ENCODE results near the gene PSMD11. TPM values are rescaled to one million over a fixed set of nuclear protein-coding genes. Genes with fewer than 3 reads are reported as not detected.

The PSMD11 gene
- total RNA-seq, 1 experiment from 2014 or later = 212 TPM

GRCh38 chr17:32492648-32493289 lies 48.5 kb downstream of the PSMD11 start:
- H3K9me3 ChIP-seq (ENCODE audit: control insufficient read depth, insufficient read depth, low read depth, low read length) = no peaks in the 10 kb centered on the region
- POLR2A ChIA-PET = no interaction called here
- no peak for DNase-seq (ENCODE audit: low read depth, low spot score)
- no peak overlapping the region for H3K27ac ChIP-seq (ENCODE audit: low read length)
- peaks cover 9% of the 10 kb centered on the region; the same call in 1 of the 2 replicates for H3K4me1 ChIP-seq (ENCODE audit: control insufficient read depth, insufficient read depth, low read length)
- intact Hi-C loops (cut with micrococcal nuclease; ENCODE audit: unreplicated experiment) (loop anchor here (10.0 kb wide), 1 partner anchor 112 kb away; no protein-coding TSS in a partner anchor), in situ Hi-C loops (cut with HindIII; ENCODE audit: low pct_unique_long_range_greater_than_20kb, low sequenced_read_pairs) (no loop called here)
- TF ChIP-seq REST (IDR thresholded peaks at IDR 0.05; ENCODE audit: insufficient read depth in 1 of 2, low read depth in 2 of 2, low read length in 1 of 2) = no peak
- TF ChIP-seq SIN3A (IDR thresholded peaks at IDR 0.05; ENCODE audit: borderline replicate concordance, insufficient read depth, low read depth, low read length) = no peak
- no peak for TF ChIP-seq TCF7L2 (IDR thresholded peaks at IDR 0.05; ENCODE audit: low read depth, low read length)
- no peak overlapping the region for H3K4me3 ChIP-seq (ENCODE audit: low read depth in 2 of 2, low read length in 2 of 2)
- no peak for ATAC-seq
- CTCF ChIA-PET = no interaction called here
- H3K27me3 ChIP-seq (ENCODE audit: control insufficient read depth, insufficient read depth, low read length) = no peaks in the 10 kb centered on the region
- BruUV-seq (replicated peaks) = no TSS peak
- H3K36me3 ChIP-seq (ENCODE audit: control insufficient read depth, insufficient read depth, low read length) = no peaks in the 10 kb centered on the region

- no TSS peak for BruUV-seq (replicated peaks)
- DNase-seq (ENCODE audit: low read depth, low spot score) (no peak), ATAC-seq (no peak)
- Histone ChIP-seq H3K27me3 (ENCODE audit: control insufficient read depth, insufficient read depth, low read length) (no peaks in the 10 kb centered on the region), H3K4me3 (ENCODE audit: low read depth in 2 of 2, low read length in 2 of 2) (no peak overlapping the region), H3K36me3 (ENCODE audit: control insufficient read depth, insufficient read depth, low read length) (no peaks in the 10 kb centered on the region), H3K27ac (ENCODE audit: low read length) (no peak overlapping the region), H3K4me1 (ENCODE audit: control insufficient read depth, insufficient read depth, low read length) (peaks cover 9% of the 10 kb centered on the region; the same call in 1 of the 2 replicates), H3K9me3 (ENCODE audit: control insufficient read depth, insufficient read depth, low read depth, low read length) (no peaks in the 10 kb centered on the region)
- intact Hi-C loops (cut with micrococcal nuclease; ENCODE audit: unreplicated experiment) = loop anchor here (10.0 kb wide), 1 partner anchor 111 kb away; no protein-coding TSS in a partner anchor
- ChIA-PET CTCF (no interaction called here), POLR2A (no interaction called here)
- in situ Hi-C loops (cut with HindIII; ENCODE audit: low pct_unique_long_range_greater_than_20kb, low sequenced_read_pairs) = no loop called here
- no peak for TF ChIP-seq SIN3A (IDR thresholded peaks at IDR 0.05; ENCODE audit: borderline replicate concordance, insufficient read depth, low read depth, low read length)
- TF ChIP-seq REST (IDR thresholded peaks at IDR 0.05; ENCODE audit: insufficient read depth in 1 of 2, low read depth in 2 of 2, low read length in 1 of 2) = no peak
- TF ChIP-seq CTCF (IDR thresholded peaks at IDR 0.05) = no peak
- TF ChIP-seq TCF7L2 (IDR thresholded peaks at IDR 0.05; ENCODE audit: low read depth, low read length) = no peak
- TF ChIP-seq POLR2AphosphoS5 (IDR thresholded peaks at IDR 0.05; ENCODE audit: low read depth, low read length) = no peak
These were observed 49.3 kb downstream of the PSMD11 start for GRCh38 chr17:32493571-32493970.

All from Panc1 (cell line).